HG03520 (cell line): ENCODE results near the gene ABCG1.
A peak's percentile ranks its signal among the peaks of the same experiment; 100 is the strongest.

Experiments used
- ATAC-seq: cut with Tn5 transposase; IDR thresholded peaks from one replicate; pipeline ENCODE4 v1.9.1; 2021; ENCODE audit warnings: mild to moderate bottlenecking, moderate library complexity; ENCODE audit not compliant: unreplicated experiment

The ABCG1 gene

GRCh38 chr21:42214081-42214750 is 4.7 kb upstream of the ABCG1 start:
- ATAC-seq: no peak

GRCh38 chr21:42214921-42215320 is 4.0 kb upstream of the ABCG1 start:
- no peak for ATAC-seq

- ATAC-seq: no peak
These were observed 2.8 kb upstream of the ABCG1 start for GRCh38 chr21:42215942-42216725.

- ATAC-seq: no peak
These were observed 2.0 kb upstream of the ABCG1 start for GRCh38 chr21:42216726-42217572.

GRCh38 chr21:42219606-42220137 is 732 bp downstream of the ABCG1 start:
- ATAC-seq: no peak

- no peak for ATAC-seq
These were observed 1.3 kb downstream of the ABCG1 start for GRCh38 chr21:42220138-42220701.

- no peak for ATAC-seq
These were observed 2.8 kb downstream of the ABCG1 start for GRCh38 chr21:42221581-42222345.

GRCh38 chr21:42222386-42222785 is 3.4 kb downstream of the ABCG1 start:
- no peak for ATAC-seq

GRCh38 chr21:42222821-42223390 is 4.0 kb downstream of the ABCG1 start:
- ATAC-seq: no peak

GRCh38 chr21:42223826-42224575 is 5.1 kb downstream of the ABCG1 start:
- ATAC-seq: no peak

- no peak for ATAC-seq
These were observed 6.1 kb downstream of the ABCG1 start for GRCh38 chr21:42225042-42225441.

GRCh38 chr21:42225571-42226155 is 6.7 kb downstream of the ABCG1 start:
- no peak for ATAC-seq

- no peak for ATAC-seq
These were observed 7.7 kb downstream of the ABCG1 start for GRCh38 chr21:42226626-42227025.

GRCh38 chr21:42227909-42228708 is 9.2 kb downstream of the ABCG1 start:
- peak; percentile 92 for ATAC-seq

- no peak for ATAC-seq
These were observed 9.8 kb downstream of the ABCG1 start for GRCh38 chr21:42228709-42229220.

- no peak for ATAC-seq
These were observed 10.7 kb downstream of the ABCG1 start for GRCh38 chr21:42229676-42230075.

GRCh38 chr21:42230178-42230577 is 11.2 kb downstream of the ABCG1 start:
- ATAC-seq: no peak

- ATAC-seq: no peak
These were observed 11.7 kb downstream of the ABCG1 start for GRCh38 chr21:42230636-42231035.
